UCSD-AML1 (cell line): ENCODE data around the gene RNF223.

ENCODE experiments used
- DNase-seq: peaks from one replicate; lab custom pipeline; 2025; ENCODE audit not compliant: unreplicated experiment; lab: John Stamatoyannopoulos, UW

Gene RNF223

DNA sequence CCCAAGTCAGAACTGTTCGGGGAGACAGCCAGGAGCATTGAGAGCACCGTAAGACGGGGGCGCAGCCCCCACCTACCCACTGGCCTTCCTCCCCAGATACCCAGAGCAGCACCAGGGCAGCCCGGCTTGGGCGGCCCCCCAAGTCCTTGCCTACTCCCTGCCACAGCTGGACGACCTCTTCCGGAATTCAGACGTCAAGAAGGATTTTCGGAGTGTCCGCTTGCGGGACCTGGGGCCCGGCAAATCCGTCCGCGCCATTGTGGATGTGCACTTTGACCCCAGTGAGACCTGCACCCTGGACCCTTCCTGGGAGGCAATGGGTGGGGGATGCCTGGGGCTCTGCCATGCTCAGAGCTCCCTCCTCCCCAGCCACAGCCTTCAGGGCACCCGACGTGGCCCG lies 26.7 kb downstream of the RNF223 start:
- DNase-seq = no peak

DNA sequence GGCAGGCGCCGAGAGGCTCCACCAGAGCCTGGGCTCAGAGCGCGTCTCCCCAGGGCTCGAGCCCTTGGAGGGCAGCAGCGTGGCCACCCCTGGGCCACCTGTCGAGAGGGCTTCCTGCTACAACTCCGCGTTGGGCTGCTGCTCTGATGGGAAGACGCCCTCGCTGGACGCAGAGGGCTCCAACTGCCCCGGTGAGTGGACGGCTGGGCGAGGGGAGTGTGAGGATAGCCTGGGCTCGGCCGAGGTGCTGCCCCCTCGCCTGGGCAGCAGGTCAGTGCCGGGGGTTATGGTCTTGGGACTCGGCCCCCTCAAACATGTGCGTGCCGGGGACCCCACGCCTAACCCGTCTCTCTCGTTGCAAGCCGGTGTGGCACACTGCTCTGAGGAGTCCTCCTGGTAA lies 27.3 kb downstream of the RNF223 start:
- no peak for DNase-seq

DNA sequence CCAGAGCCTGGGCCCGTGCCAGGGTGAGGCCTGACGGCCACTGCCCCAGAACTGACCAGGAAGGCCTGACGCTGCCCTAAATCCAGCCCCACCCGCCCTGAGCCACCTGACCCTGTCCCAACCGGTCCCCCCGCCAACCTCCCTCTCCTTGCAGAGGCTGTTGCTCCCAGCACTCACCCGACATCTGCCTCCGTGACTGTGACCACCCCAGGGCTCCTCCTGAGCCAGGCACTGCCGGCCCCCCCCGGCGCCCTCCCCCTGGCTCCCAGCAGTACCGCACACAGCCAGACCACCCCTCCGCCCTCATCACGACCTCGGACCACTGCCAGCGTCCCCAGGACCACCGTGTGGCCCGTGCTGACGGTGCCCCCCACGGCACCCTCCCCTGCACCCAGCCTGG lies 27.9 kb downstream of the RNF223 start:
- DNase-seq = no peak

GRCh38 chr1:1045129-1045528 lies 29.0 kb downstream of the RNF223 start:
- no peak for DNase-seq

DNA sequence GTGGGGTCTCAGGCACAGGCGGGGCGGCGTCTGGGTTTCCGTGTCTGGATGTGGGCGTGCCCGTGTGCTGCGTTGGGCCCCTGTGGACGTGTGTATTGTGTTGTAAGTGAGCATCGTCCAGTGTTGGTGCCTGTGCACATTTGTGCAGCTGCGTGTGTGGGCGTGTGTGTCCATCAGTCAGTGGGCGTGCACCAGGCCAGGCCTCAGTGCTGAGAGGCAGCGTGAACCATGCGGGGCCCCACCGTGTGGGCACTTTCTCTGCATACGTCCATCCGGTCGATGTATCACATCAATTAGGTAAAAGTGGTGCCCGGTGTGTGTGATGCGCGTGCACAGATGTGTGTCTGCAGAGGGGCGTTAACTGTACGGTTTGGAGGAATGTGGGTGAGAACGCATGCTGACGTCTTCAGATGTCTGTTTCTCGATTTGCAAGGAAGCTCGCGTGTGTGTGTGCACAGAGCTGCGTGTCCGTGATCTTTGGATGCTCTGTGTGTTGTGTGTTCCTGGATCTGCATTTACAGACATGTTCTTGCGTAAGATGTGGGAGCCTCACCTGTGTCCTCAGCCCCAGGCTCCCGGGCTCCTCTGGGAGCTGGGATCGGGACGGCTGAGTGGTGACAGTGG lies 29.5 kb downstream of the RNF223 start:
- no peak for DNase-seq

DNA sequence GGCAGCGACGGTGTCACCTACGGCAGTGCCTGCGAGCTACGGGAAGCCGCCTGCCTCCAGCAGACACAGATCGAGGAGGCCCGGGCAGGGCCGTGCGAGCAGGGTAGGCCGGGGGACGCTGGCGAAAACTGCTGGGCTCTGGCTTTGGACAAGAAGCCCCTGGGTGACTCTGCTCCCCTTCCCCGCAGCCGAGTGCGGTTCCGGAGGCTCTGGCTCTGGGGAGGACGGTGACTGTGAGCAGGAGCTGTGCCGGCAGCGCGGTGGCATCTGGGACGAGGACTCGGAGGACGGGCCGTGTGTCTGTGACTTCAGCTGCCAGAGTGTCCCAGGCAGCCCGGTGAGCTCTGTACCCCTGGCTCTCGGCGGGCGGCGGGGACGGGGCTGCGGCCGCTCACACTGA lies 30.2 kb downstream of the RNF223 start:
- no peak for DNase-seq

DNA sequence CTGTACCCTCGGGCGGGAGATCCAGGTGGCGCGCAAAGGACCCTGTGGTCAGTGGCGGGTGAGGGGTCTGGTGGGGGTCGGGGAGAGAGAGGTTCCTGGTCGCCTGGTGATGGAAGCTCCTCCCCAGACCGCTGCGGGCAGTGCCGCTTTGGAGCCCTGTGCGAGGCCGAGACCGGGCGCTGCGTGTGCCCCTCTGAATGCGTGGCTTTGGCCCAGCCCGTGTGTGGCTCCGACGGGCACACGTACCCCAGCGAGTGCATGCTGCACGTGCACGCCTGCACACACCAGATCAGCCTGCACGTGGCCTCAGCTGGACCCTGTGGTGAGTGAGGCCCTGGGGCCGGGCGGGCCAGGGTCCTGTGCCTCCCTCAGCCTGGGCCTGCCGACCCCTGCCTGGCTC lies 30.7 kb downstream of the RNF223 start:
- no peak for DNase-seq

- no peak for DNase-seq
Observed at GRCh38 chr1:1042835-1043234, 31.3 kb downstream of the RNF223 start.

DNA sequence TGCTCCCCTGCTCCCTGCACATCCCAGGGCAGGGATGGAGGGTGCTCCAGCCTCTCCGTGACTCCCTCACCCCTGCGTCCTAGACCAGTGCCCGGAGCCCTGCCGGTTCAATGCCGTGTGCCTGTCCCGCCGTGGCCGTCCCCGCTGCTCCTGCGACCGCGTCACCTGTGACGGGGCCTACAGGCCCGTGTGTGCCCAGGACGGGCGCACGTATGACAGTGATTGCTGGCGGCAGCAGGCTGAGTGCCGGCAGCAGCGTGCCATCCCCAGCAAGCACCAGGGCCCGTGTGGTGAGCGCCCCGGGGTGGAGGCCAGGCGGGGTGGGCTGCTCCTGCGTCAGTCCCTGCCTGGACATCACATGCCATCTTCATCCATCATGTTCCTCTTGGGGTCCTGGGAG lies 32.2 kb downstream of the RNF223 start:
- no peak for DNase-seq

- no peak for DNase-seq
Observed at GRCh38 chr1:1041092-1041523, 33.0 kb downstream of the RNF223 start.

- DNase-seq = peak; percentile 84
Observed at GRCh38 chr1:1040004-1040991, 33.8 kb downstream of the RNF223 start.

GRCh38 chr1:1039145-1039910 lies 34.8 kb downstream of the RNF223 start:
- peak; percentile 24 for DNase-seq

GRCh38 chr1:1038694-1039093 lies 35.4 kb downstream of the RNF223 start:
- no peak for DNase-seq

DNA sequence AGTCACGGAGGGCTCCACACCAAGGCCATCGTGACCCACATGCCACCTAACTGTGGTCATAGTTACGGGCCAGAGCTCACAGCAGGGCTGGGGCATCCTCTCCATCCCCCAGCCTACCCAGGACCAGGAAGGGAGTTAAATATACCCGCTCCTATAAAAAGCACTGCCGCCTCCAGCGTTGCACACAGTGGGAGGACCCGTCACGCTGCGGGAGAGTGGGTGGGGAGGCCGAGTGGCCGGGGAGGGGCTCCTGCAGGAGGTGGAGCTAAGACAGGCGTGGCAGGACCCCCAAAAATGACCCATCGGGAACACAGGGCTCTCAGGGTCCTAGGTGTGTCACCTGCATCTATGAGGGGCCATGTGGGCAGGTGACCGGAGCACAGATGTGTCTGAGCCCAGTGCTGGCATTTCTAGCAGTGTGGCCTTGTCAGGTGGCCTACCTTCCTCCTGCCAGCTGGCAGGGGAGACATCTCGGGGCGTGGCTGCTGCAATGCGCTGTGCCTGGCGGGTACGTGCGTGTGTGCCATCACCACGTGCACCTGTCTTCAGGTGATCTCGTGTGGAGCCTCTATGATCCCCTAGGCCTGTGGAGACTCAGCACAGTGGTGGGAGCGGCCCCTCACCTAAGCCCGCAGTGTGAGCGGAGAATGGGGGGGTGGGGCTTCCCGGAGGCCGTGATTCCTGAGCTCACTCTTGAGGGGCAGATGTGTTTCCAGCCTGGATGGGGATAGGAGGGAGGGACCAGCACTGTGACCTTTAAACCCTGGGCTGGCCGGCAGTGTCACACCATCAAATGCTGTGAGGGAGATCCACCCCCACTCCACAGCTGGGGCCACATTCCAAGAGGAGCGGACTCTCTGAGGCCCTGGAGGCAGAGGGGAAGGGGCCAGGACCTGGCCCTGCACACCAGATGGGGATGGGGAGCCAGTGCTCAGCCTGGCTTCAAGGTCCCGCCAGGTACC lies 36.5 kb downstream of the RNF223 start:
- no peak for DNase-seq

DNA sequence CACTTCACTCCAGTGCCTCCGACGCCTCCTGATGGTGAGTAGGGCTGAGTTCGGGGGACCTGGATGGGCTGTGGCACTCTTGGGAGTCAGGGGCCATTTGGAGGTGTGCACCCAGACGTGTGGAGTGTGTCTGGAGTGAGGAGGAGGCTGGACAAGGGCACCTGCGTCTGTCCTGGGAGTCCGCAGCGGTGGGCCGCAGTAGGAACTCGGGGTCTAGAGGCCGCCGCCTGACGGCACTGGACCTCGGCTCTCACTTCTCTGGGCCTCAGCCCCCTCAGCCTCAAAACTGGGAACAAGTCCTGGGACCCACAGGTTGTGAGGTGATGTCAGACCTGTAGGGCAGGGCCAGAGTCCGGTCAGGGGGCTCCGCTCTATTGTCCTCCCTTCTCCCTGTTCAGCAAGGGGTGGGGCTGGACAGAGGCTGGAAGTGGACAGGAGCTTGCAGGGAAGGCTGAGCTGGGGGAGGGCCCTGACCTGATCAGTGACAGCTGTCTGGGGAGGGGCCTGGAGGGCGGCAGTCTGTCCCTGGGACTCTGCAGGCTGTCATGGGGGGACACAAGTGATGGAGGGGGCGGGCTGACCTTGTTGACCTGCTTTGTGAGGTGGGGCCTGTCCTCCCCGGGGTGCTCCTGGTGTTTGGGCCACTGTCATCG lies 38.7 kb downstream of the RNF223 start:
- DNase-seq = no peak

DNA sequence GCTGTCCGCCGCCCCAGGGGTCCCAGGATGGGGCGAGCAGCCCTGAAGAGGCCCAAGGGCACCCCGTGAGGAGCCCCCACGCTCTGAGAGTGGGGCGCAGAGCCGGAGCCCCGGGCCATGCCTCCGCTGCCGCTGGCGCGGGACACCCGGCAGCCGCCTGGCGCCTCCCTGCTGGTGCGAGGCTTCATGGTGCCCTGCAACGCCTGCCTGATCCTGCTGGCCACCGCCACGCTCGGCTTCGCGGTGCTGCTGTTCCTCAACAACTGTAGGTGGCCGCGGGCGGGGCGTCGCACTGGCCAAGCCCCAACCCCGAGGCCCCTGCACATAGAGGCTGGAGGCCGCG lies 39.7 kb downstream of the RNF223 start:
- DNase-seq = no peak

DNA sequence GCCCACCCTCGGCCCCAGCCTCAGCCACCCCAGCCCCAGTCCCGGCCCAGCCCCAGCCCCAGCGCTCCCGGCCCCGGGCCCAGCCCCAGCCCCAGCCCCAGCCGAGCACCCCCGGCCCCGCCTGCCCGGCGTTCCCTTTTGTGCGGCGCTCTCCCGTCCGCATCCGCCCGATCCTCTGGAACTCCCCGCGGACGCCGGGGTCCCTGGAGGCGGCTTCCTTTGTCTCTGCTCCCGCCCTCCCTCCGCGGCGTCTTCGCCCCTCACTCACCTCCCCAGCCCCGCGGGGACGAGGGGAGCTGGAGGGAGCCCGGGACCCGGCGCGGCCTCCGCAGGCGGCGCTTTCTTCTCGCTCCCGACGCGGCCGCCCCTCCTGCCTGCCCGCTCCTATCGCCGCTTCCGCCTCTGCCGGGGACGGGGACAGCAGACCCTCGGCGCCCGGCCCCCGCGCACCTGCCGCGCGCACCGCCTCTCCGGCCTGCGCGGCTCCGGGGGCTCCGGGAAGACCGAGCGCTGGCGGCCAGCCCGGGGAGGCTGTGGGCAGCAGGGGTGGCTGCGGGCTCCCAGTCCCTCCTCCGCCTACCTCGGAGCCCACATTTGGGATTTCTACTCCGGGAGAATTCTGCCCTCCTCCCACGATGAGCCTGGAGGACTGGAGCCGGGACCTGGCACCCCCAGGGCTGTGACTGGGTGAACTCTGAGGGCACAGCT lies 40.2 kb downstream of the RNF223 start:
- no peak for DNase-seq

DNA sequence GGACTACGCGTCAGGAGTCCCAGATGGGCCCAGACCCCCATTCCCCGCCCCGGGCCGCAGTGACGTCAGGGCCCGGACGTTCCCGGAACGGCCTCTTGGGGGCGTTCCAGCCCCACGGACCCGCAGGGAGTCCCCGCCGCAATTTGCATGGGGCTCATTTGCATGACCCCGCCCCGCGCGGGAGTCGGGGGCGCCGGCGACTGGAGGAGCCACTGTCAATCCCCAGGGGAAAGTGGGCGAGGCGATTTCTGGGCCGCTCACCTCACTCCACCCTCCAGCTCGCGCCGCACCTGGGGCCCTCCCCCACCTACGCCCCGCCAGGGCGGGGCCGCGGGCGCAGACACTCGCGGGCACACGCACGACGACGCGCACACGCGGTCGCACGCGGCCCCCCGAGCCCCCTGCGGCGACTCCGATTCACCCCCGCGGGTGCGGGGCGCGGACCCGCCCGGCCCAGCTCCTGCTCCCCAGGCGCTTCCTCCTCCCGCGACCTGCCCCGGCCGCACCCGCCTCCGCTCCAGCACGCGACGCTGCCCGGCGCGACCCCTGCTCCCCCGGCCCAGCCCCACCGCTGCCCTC lies 41.0 kb downstream of the RNF223 start:
- peak; percentile 66 for DNase-seq

- no peak for DNase-seq
Observed at GRCh38 chr1:1032424-1032823, 41.7 kb downstream of the RNF223 start.
